Stomach (tissue), 9 donors: ENCODE measurements around the gene TBXAS1. TPM values are rescaled to one million over a fixed set of nuclear protein-coding genes. Genes with fewer than 3 reads are reported as not detected.

Experiments
- DNase-seq, 2 donors: peaks; one replicate each; pipeline versions ENCODE4 v3.0.0 to v3.0.0-alpha.2; 2013 to 2019
- H3K27ac ChIP-seq, 5 donors: fragments of 200-600 bp in 4 of 5; sonication (generic) in 4 of 5; one replicate each; pipeline ENCODE4 v1.5.1; 2013 to 2019; ENCODE audit warnings: mild to moderate bottlenecking in 1 of 5, moderate library complexity in 1 of 5
- H3K27me3 ChIP-seq, 3 donors: fragments of 200-600 bp; sonication (generic); one replicate each; pipeline ENCODE4 v1.5.1; 2017 to 2019; ENCODE audit warnings: mixed run types in 1 of 3
- H3K36me3 ChIP-seq, 4 donors: fragments of 200-600 bp; sonication (generic); 1 replicate in 3 of 4; 2 replicates in 1 of 4; pipeline ENCODE4 v1.5.1; 2016 to 2019
- H3K4me1 ChIP-seq, 4 donors: fragments of 200-600 bp; sonication (generic); one replicate each; pipeline ENCODE4 v1.5.1; 2016 to 2019
- H3K4me3 ChIP-seq, 4 donors: fragments of 200-600 bp; sonication (generic) in 3 of 4; one replicate each; pipeline ENCODE4 v1.5.1; 2016 to 2019; ENCODE audit warnings: mild to moderate bottlenecking in 1 of 4
- H3K9me3 ChIP-seq, 4 donors: fragments of 200-600 bp; sonication (generic); one replicate each; pipeline ENCODE4 v1.5.1; 2016 to 2019
- CTCF ChIP-seq, 7 experiments: fragments of 450-650 bp in 4 of 7; fragments of 200-600 bp in 3 of 7; sonication (generic) in 3 of 7; IDR thresholded peaks; one replicate each; pipeline ENCODE4 v1.5.1; 2016 to 2019; ENCODE audit warnings: antibody characterized with exemption in 7 of 7, control low read depth in 2 of 7, mild to moderate bottlenecking in 1 of 7
- EP300 ChIP-seq: sonication (generic); formaldehyde crosslinking; IDR thresholded peaks from one replicate; pipeline ENCODE4 v1.6.1; 2017; ENCODE audit warnings: antibody characterized with exemption
- POLR2A ChIP-seq, 4 donors: fragments of 450-650 bp; IDR thresholded peaks; one replicate each; pipeline ENCODE4 v1.6.1; 2016; ENCODE audit warnings: antibody characterized with exemption in 4 of 4, control low read depth in 2 of 4, mild to moderate bottlenecking in 1 of 4, moderate library complexity in 1 of 4
- POLR2AphosphoS5 ChIP-seq, 3 donors: sonication (generic); formaldehyde crosslinking; IDR thresholded peaks; one replicate each; pipeline ENCODE4 v1.6.1; 2016; ENCODE audit warnings: antibody characterized with exemption in 3 of 3
- WGBS, 5 donors: extraction: QIAGEN DNeasy Blood & Tissue Kit in 3 of 5; methylation state at CpG; one replicate each; pipeline versions ENCODE4 v1.1.5 to v1.1.7; 2013 to 2018; 5-methylcytosine and 5-hydroxymethylcytosine counted together
- intact Hi-C: fragments of 100-400 bp; cut with DNase I; formaldehyde crosslinking; loops from one replicate; pipeline ENCODE4 v1.15.1; 2023; ENCODE audit warnings: low total_unique reads
- polyA plus RNA-seq, 3 donors: library from polyadenylated mRNA; stranded (reverse); fragments of 200-250 nt; gene quantifications; one replicate each; pipeline ENCODE4 v1.2.3, GENCODE V29; 2013
- total RNA-seq, 5 donors: library from RNA; depleted of rRNA; stranded (reverse); fragments of >200 nt; gene quantifications; one replicate each; pipeline versions ENCODE4 v1.1.0 to v1.2.3, GENCODE V29; 2014 to 2016
- donor health status: healthy with polysubstance abuse.
- donor health status: Bipolar disorder and iron deficiency.
- donor health status: healthy.

TBXAS1 gene
- total and polyA plus RNA-seq, 8 donors = 1.4 to 92.8 (median 15.1) TPM

- DNase-seq = no peak
- TF ChIP-seq CTCF (IDR thresholded peaks at IDR 0.05) = no peak
- no peak for TF ChIP-seq EP300
- no peak for TF ChIP-seq POLR2A (IDR thresholded peaks at IDR 0.05)
- TF ChIP-seq POLR2AphosphoS5 (IDR thresholded peaks at IDR 0.05) = no peak
- whole genome bisulfite sequencing, 5 donors = 92 to 96% (median 93%) methylated on average over 3 to 7 of the region's 7 CpGs
- Histone ChIP-seq H3K27me3 (no peaks in the 10 kb centered on the region), H3K4me3 (no peak overlapping the region), H3K9me3 (no peaks in the 10 kb centered on the region), H3K27ac (no peak overlapping the region), H3K4me1 (no peaks in the 10 kb centered on the region), H3K36me3 (no peaks in the 10 kb centered on the region)
- intact Hi-C loops = no loop called here
Measured at GRCh38 chr7:139791316-139791715, 37.7 kb upstream of the TBXAS1 start.

GRCh38 chr7:139797607-139798006 lies 31.5 kb upstream of the TBXAS1 start:
- no peak for DNase-seq
- H3K27ac ChIP-seq = no peak overlapping the region
- 67 to 84% (median 71%) methylated on average over 2 of the region's 2 CpGs for WGBS, 5 donors
- TF ChIP-seq EP300 (no peak), POLR2A (IDR thresholded peaks at IDR 0.05) (no peak), CTCF (IDR thresholded peaks at IDR 0.05) (no peak), POLR2AphosphoS5 (IDR thresholded peaks at IDR 0.05) (no peak)
- peaks cover 6 to 19% (median 9%) of the 10 kb centered on the region in 4 donors for H3K4me1 ChIP-seq
- H3K36me3 ChIP-seq = no peaks in the 10 kb centered on the region
- intact Hi-C loops = no loop called here
- no peaks in the 10 kb centered on the region for H3K9me3 ChIP-seq
- H3K4me3 ChIP-seq = no peak overlapping the region
- no peaks in the 10 kb centered on the region for H3K27me3 ChIP-seq

- no peaks in the 10 kb centered on the region for H3K9me3 ChIP-seq
- H3K27me3 ChIP-seq = no peaks in the 10 kb centered on the region
- WGBS, 5 donors = 24 to 34% (median 31%) methylated on average over 10 of the region's 10 CpGs
- no peak overlapping the region for H3K27ac ChIP-seq
- H3K4me3 ChIP-seq = no peak overlapping the region
- TF ChIP-seq POLR2AphosphoS5 (IDR thresholded peaks at IDR 0.05) = no peak
- no peak for TF ChIP-seq CTCF (IDR thresholded peaks at IDR 0.05)
- no peak for TF ChIP-seq EP300
- TF ChIP-seq POLR2A (IDR thresholded peaks at IDR 0.05) = no peak
- DNase-seq = peak; percentile 52
- H3K4me1 ChIP-seq = peaks cover 6 to 19% (median 9%) of the 10 kb centered on the region in 4 donors
- intact Hi-C loops = no loop called here
- H3K36me3 ChIP-seq = no peaks in the 10 kb centered on the region
Measured at GRCh38 chr7:139798221-139798620, 30.8 kb upstream of the TBXAS1 start.

- no peak for DNase-seq
- 74 to 100% (median 94%) methylated on average over 3 to 4 of the region's 4 CpGs for WGBS, 5 donors
- intact Hi-C loops = no loop called here
- Histone ChIP-seq H3K4me3 (no peak overlapping the region), H3K27ac (no peak overlapping the region), H3K4me1 (peaks cover 6 to 19% (median 9%) of the 10 kb centered on the region in 4 donors), H3K9me3 (peaks cover 0 to 6% (median 0%) of the 10 kb centered on the region in 4 donors), H3K36me3 (no peaks in the 10 kb centered on the region), H3K27me3 (no peaks in the 10 kb centered on the region)
- TF ChIP-seq EP300 (no peak), CTCF (IDR thresholded peaks at IDR 0.05) (no peak), POLR2A (IDR thresholded peaks at IDR 0.05) (no peak), POLR2AphosphoS5 (IDR thresholded peaks at IDR 0.05) (no peak)
Measured at GRCh38 chr7:139798892-139799291, 30.2 kb upstream of the TBXAS1 start.
